PC-9 (cell line): Measurements from ENCODE around the gene DNAJC13. TPM values are rescaled to one million over a fixed set of nuclear protein-coding genes. Genes with fewer than 3 reads are reported as not detected.
"Not testable (repeated sequence)": the region's sequence is repeated elsewhere in the genome, so short reads cannot be mapped to it uniquely, and the experiment has no call there.

Source experiments
- BruUV-seq: library from RNA; stranded (reverse); fragments of 400-500 nt; replicated peaks from 2 replicates; lab custom pipeline; 2021; lab: Mats Ljungman, UMichigan
- CTCF ChIA-PET: fragments of 300-600 bp; sonication (Branson Sonifier 250); formaldehyde crosslinking; loops from one replicate; lab custom pipeline; 2022; ENCODE audit warnings: antibody characterized with exemption; lab: Charles Lee
- POLR2A ChIA-PET: fragments of 300-600 bp; sonication (Branson Sonifier 250); formaldehyde crosslinking; loops from one replicate; lab custom pipeline; 2022; ENCODE audit warnings: antibody characterized with exemption; ENCODE audit not compliant: unreplicated experiment; lab: Charles Lee
- DNase-seq, 2 experiments: peaks; one replicate each; pipeline versions ENCODE4 v3.0.0 to v3.0.0-alpha.2; 2015 to 2022; ENCODE audit warnings: mixed read lengths in 1 of 2
- H2AFZ ChIP-seq: fragments of 200-600 bp; sonication (generic); 2 replicates; pipeline ENCODE4 v1.8.1; 2017; ENCODE audit warnings: antibody characterized with exemption
- H3F3A ChIP-seq: fragments of 200-600 bp; sonication (generic); 2 replicates; pipeline ENCODE4 v1.8.1; 2017; ENCODE audit warnings: antibody characterized with exemption, mild to moderate bottlenecking, low read depth; ENCODE audit not compliant: insufficient read depth
- H3K27ac ChIP-seq: fragments of 200-600 bp; sonication (generic); 2 replicates; pipeline ENCODE4 v1.6.1; 2016; ENCODE audit warnings: mixed run types
- H3K27me3 ChIP-seq: fragments of 200-600 bp; sonication (generic); 2 replicates; pipeline ENCODE4 v1.6.1; 2016; ENCODE audit warnings: low read depth, mixed run types; ENCODE audit not compliant: insufficient read depth
- H3K36me3 ChIP-seq: fragments of 200-600 bp; sonication (generic); 2 replicates; pipeline ENCODE4 v1.6.1; 2016; ENCODE audit warnings: low read depth, mixed run types
- H3K4me1 ChIP-seq: fragments of 200-600 bp; sonication (generic); replicated peaks from 2 replicates; pipeline ENCODE4 v1.6.1; 2016; ENCODE audit warnings: mixed run types; ENCODE audit not compliant: insufficient read depth
- H3K4me2 ChIP-seq: fragments of 200-600 bp; sonication (generic); 2 replicates; pipeline ENCODE4 v1.6.1; 2017; ENCODE audit warnings: mixed run types
- H3K4me3 ChIP-seq: fragments of 200-600 bp; sonication (generic); 2 replicates; pipeline ENCODE4 v1.6.1; 2016; ENCODE audit warnings: mixed run types
- H3K79me2 ChIP-seq: fragments of 200-600 bp; sonication (generic); 2 replicates; pipeline ENCODE4 v1.6.1; 2017; ENCODE audit warnings: low read depth, mixed run types
- H3K9me2 ChIP-seq: fragments of 200-600 bp; sonication (generic); 2 replicates; pipeline ENCODE4 v1.8.1; 2017; ENCODE audit warnings: mild to moderate bottlenecking; ENCODE audit not compliant: insufficient read depth
- H3K9me3 ChIP-seq: fragments of 200-600 bp; sonication (generic); 2 replicates; pipeline ENCODE4 v1.8.1; 2016; ENCODE audit warnings: low read depth; ENCODE audit not compliant: insufficient read depth
- H4K20me1 ChIP-seq: fragments of 200-600 bp; sonication (generic); 2 replicates; pipeline ENCODE4 v1.8.1; 2017; ENCODE audit not compliant: insufficient read depth
- EZH2 ChIP-seq: fragments of 200-600 bp; sonication (generic); IDR thresholded peaks from 2 replicates; pipeline ENCODE4 v1.8.0; 2017; ENCODE audit warnings: antibody characterized with exemption, low read depth
- intact Hi-C: fragments of 100-400 bp; cut with micrococcal nuclease; formaldehyde crosslinking; loops from one replicate; pipeline ENCODE4 v1.10.0; 2022; ENCODE audit not compliant: unreplicated experiment
- total RNA-seq: library from RNA; stranded (reverse); gene quantifications from 2 replicates; pipeline ENCODE4 v1.2.3, GENCODE V29; 2021
- TF ChIP-seq, protein P1 (sequence below): fragments of 200-600 bp; sonication (generic); conservative IDR thresholded peaks from 2 replicates; pipeline ENCODE4 v1.6.1; 2017; ENCODE audit warnings: mixed run types, antibody characterized with exemption, mild to moderate bottlenecking, moderate library complexity

Gene DNAJC13
- total RNA-seq, 1 experiment from 2014 or later: 56.6 TPM

GRCh38 chr3:132554437-132554836, 137.1 kb downstream of the DNAJC13 start:
- Histone ChIP-seq H3K9me3 (no peaks in the 10 kb centered on the region), H3K4me2 (no peak overlapping the region), H3K27ac (no peak overlapping the region), H3K27me3 (no peaks in the 10 kb centered on the region), H3K79me2 (no peaks in the 10 kb centered on the region), H3K36me3 (no peaks in the 10 kb centered on the region), H3K4me1 (peaks cover 8% of the 10 kb centered on the region; the same call in 1 of the 2 replicates), H3K9me2 (no peaks in the 10 kb centered on the region), H2AFZ (no peak overlapping the region), H3K4me3 (no peak overlapping the region), H3F3A (no peaks in the 10 kb centered on the region), H4K20me1 (no peaks in the 10 kb centered on the region)
- ChIA-PET POLR2A (no interaction called here), CTCF (no interaction called here)
- BruUV-seq: no TSS peak
- intact Hi-C loops: no loop called here
- no peak for TF ChIP-seq EZH2
- TF ChIP-seq, protein P1, sequence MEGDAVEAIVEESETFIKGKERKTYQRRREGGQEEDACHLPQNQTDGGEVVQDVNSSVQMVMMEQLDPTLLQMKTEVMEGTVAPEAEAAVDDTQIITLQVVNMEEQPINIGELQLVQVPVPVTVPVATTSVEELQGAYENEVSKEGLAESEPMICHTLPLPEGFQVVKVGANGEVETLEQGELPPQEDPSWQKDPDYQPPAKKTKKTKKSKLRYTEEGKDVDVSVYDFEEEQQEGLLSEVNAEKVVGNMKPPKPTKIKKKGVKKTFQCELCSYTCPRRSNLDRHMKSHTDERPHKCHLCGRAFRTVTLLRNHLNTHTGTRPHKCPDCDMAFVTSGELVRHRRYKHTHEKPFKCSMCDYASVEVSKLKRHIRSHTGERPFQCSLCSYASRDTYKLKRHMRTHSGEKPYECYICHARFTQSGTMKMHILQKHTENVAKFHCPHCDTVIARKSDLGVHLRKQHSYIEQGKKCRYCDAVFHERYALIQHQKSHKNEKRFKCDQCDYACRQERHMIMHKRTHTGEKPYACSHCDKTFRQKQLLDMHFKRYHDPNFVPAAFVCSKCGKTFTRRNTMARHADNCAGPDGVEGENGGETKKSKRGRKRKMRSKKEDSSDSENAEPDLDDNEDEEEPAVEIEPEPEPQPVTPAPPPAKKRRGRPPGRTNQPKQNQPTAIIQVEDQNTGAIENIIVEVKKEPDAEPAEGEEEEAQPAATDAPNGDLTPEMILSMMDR: no peak
- no peak for DNase-seq

- Histone ChIP-seq H3K36me3 (no peaks in the 10 kb centered on the region), H4K20me1 (no peaks in the 10 kb centered on the region), H3K27me3 (no peaks in the 10 kb centered on the region), H3K4me3 (no peak overlapping the region), H3K9me3 (no peaks in the 10 kb centered on the region), H2AFZ (no peak overlapping the region), H3F3A (no peaks in the 10 kb centered on the region), H3K4me2 (no peak overlapping the region), H3K79me2 (no peaks in the 10 kb centered on the region), H3K9me2 (no peaks in the 10 kb centered on the region), H3K27ac (no peak overlapping the region), H3K4me1 (0 out of 2 replicates have a peak, but pooled peaks cover 1% of the 10 kb centered on the region)
- no TSS peak for BruUV-seq
- POLR2A ChIA-PET: no interaction called here
- intact Hi-C loops: no loop called here
- no peak for DNase-seq
- CTCF ChIA-PET: no interaction called here
- no peak for TF ChIP-seq EZH2
- TF ChIP-seq, protein P1: no peak
These were observed 138.2 kb downstream of the DNAJC13 start for GRCh38 chr3:132555306-132556035.

DNA sequence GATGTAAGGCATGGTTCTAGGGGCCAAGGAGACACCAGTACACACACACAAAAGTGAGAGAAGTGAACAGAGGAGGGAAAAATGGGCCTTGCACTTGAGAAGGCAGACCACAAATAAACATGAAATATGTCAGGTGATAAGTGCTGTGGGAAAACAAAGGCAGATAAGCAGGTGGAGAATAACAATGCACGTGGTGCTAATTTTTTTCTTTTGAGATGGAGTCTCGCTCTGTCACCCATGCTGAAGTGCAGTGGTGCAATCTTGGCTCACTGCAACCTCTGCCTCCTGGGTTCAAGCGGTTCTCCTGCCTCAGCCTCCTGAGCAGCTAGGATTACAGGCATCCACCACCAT, 138.7 kb downstream of the DNAJC13 start:
- H3K36me3 ChIP-seq, H3K4me3 ChIP-seq, H3K27me3 ChIP-seq, H3K9me2 ChIP-seq, BruUV-seq, H2AFZ ChIP-seq, H3K79me2 ChIP-seq, CTCF ChIA-PET, H3K9me3 ChIP-seq, intact Hi-C loops, H3F3A ChIP-seq, H3K4me2 ChIP-seq, H3K4me1 ChIP-seq, POLR2A ChIA-PET, DNase-seq, H4K20me1 ChIP-seq, H3K27ac ChIP-seq: not testable (repeated sequence)
